GM19193 (cell line): ENCODE data around the gene SHISA9.

Source experiments
- POLR2A ChIP-seq: IDR thresholded peaks from 4 replicates; pipeline ENCODE4 v1.6.1; 2011; ENCODE audit not compliant: insufficient read depth, insufficient read length; ENCODE audit errors: extremely low read depth

SHISA9 gene

DNA sequence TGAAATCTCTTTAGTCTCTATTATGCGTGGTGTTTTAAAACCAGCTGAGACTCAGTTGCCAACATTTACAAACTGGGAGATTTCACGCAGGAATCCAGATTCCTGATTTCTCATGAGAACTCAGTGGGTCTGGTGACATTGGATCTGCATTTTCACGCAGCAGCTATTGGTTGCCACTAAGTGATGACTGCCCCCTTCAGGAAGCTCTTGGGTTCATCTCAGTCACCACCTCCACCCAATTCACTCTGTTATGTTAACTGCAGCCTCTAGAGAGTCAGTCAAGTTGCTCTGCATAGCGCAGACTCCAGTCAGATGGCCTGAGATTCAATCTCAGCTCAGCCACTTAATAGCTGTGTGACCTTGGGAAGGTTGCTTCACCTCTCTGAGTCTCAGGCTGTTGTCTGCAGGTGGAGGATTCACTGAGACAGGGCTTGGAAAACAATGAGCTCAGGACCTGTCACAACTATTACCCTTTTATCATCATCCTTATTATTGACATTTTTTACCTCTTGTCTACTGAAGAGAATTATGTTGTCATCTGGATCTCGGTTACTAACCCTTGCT, 6.4 kb downstream of the SHISA9 start:
- no peak for TF ChIP-seq POLR2A

DNA sequence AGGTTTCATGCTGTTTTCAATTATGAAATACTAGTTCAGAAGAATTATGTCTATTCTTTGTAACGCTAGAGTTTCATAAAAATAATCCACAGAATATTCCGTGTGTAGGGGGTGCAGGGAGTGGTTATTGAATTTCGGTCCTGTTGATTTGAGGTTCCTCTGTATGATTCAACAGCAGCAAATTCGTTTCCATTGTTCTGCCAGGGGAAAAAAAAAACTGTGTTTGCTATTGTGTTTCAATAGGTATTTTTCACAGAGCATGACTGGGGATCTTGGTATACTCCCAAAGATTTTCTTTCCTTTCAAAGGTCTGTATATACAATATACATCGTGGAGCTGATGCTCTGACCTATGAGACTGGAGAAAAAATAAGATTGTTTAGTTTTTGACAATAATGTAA, 15.8 kb downstream of the SHISA9 start:
- TF ChIP-seq POLR2A = no peak

DNA sequence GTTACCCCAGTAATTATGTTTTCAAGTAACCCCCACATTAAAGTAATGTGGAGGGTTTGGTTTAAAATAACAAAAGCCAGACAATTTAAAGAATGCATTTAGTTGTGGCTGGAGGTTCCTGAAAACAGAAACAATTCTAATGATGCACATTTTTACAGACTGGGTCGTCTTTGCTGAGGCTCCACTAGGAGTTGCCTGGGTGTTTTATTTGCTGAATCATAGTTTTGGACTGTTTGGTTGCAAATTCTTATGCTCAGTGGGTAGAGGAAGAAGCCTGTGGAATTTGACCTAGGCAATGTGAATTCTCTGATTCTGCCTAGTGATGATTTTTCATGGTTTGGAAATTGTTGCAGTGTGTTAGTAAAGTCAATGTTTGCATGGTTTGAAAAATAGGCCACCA, 16.3 kb downstream of the SHISA9 start:
- TF ChIP-seq POLR2A = no peak

DNA sequence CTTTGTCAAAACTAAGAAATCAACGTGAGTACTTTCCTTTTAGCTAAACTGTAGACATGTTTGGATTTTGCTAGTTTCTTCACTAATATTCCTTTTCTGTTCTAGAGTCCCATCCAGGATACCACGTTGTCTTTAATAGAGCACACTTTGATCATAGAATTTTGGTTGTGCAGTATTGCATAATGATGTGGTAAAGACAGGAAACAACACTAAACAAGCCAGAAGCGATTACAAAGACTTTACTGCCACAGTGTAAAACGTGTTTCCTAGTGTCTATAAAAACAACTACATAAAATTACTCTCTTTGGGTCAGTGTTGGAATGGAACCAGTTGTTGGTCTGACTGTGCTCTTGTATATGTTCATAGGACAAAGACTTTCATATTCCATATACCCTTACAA, 19.3 kb downstream of the SHISA9 start:
- TF ChIP-seq POLR2A = no peak

DNA sequence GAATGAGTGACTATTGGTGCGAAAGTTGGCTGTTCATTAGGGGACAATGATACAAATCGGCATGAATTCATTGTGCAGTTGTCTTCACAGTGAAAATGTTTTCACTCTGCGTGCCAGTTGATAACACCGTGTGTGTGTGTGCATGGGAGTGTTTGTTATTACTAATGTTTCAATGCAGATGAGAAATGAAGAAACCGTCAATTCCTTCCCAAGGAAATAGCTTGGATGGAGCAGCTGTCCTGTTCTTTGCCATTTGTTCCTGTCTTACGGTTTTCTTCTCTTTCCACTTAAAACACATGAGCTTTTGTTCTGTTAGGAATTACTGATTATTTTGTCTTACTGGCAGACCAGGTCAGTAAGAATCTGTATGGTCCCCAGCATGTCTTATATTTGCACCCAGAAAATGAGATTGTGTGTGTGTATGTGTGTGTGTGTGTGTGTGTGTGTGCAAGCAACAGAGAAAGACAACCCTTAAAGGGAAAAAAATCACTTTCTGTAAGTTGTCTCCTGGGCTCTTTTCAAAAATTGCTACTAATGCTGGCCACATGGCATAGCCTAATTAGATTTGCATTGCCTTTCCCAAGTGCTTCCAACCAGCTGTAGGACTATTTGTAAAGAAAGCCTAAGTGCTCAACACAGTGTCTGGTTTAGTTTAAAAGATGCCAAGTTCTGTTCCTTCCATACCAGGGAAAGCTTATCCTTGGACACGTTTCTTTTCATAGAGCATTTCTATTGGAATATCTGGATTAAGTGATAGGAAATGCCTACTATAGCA, 23.8 kb downstream of the SHISA9 start:
- no peak for TF ChIP-seq POLR2A

DNA sequence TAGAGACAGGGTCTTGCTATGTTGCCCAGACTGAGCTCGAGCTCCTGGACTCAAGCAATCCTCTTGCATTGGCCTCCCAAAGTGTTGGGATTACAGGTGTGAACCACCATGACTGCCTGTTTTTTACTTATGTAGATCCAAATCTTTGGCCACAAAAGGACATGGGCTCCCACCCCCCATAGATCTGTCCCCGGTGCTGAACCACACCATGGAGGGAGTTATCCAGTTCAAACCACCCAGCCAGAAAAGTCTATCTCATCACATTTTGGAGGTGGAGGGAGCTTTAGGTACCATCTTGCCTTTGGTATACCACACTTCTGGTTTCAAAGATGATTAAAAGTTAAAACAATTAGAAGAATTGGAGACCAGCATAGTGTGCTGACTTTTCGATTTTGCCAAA, 26.2 kb downstream of the SHISA9 start:
- no peak for TF ChIP-seq POLR2A

DNA sequence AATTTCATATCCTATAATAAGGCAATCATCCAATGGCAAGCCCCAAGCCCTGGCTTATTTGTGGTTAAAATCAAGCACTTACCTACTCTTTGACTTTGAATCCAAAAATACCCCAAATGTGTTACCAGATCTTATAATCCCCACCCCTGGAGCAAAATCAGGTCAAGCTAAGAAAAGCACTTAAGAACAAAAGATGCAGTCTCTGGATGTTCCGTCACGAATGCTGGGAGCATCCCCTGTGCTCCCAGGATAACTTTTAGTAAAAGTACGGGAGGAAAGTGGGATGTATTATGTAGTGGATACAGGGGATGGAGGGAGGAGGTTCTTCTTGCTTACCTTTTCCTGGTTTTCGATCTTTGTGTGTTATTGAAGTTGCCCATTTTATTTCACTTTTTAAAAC, 29.5 kb downstream of the SHISA9 start:
- TF ChIP-seq POLR2A = no peak

DNA sequence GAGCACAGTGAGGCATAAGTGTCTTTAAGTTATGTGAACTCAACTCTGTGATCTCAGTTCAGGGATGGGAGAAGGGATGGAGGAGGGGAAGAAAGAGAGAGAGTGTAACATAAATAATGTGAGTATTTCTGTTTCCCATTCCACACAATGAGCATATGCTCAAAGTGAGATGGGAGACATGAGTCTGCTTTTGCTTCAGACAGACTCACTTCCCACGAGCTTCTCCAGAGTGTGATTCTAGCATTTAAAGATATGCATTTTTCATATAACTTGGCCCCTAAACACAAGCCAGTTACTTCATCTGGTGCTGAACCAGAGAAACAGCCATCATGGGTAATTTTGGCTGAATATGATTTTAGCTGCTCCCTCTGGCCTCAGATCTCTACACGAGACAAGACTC, 35.0 kb downstream of the SHISA9 start:
- TF ChIP-seq POLR2A = no peak

DNA sequence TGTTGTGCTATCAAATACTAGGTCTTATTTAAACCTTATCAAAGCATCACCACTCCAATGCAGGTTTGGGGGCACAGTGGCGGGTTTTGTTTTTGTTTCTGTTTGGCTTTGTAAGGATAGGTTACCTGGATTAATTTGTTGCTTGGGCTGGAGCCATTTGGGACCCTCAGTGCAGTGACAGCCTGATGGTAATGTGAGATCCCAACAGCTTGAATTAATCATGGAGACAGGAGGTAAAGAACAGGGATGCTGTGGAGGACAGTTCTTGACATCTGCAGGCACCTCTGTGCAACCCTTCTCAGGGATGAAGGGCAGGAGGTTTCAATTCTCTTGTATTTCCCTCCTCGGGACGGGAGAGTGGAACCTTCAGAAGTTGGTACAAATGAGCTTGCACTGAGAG, 40.5 kb downstream of the SHISA9 start:
- TF ChIP-seq POLR2A = no peak

DNA sequence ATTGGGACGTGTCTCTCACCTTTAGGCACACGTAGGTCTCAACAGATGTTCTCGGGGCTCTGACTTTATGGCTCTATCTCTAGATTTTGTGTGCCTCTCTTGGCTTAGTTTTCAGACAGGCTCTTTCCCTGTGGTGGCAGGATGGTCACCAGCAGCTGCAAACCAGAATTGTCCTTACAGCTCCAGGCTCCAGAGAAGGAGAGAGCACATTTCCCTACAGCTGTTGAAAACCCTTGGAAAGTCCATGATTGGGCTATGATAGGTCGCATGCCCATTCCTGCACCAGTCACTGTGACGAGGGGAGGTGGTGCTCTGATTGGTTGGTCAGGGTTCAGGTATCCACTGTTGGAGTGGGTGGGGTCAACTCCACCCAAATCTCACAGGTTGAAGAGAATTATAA, 41.5 kb downstream of the SHISA9 start:
- TF ChIP-seq POLR2A = no peak

DNA sequence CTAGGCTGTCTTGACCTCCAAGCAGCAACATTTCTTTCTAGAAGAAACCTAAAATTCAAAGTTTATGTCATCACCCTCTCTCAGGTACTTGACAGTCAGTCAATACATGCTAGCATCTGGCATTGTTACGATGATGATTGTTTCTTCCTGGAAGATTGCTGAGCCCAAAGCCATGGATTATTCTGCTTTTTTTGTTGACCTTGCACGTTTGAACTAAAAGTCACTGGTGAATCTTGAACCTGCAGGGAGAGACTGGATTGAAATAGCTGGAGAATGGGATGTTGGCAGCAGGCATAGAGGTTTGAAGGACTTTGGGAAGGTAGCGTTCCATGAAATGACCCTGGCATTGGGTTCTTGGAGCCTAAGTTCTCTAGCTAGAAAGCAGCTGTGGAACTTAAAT, 42.9 kb downstream of the SHISA9 start:
- TF ChIP-seq POLR2A = no peak

DNA sequence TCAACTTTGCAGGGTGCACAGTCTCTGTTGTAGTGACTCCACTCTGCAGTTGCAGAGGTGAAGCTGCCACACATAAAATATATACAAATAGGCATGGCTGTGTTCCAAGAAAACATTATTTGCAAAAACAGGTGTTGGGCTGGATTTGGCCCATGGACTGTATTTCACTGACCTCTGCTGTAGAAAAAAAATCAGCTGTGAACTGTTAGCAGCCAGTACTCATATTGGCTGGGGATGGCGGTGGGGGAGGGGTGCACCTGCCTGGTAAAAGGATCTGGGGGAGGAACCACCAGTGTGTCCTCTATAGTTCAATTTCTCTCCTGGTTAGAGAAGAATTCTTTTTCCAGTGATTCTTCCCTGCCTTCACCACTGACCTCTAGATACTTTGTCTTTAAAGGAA, 50.0 kb downstream of the SHISA9 start:
- no peak for TF ChIP-seq POLR2A

DNA sequence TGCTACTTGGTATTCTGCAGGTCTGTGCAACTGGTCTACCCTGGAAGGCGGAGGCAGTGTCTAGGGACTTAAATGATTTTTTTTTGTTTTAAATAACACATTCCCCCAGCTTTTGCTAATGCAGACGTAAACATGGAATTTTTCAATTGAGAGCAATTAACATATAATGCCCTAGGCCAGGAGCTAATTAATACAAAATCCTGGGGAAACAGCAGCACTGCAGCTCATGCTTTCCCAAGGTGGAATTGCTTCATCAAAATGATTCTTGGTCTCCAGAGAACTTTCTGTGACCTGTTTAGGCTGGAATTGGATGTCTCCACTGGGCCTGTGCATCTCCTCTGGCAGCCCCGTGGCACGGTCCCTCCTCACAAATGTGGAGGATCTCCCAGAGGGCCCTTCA, 50.6 kb downstream of the SHISA9 start:
- no peak for TF ChIP-seq POLR2A

DNA sequence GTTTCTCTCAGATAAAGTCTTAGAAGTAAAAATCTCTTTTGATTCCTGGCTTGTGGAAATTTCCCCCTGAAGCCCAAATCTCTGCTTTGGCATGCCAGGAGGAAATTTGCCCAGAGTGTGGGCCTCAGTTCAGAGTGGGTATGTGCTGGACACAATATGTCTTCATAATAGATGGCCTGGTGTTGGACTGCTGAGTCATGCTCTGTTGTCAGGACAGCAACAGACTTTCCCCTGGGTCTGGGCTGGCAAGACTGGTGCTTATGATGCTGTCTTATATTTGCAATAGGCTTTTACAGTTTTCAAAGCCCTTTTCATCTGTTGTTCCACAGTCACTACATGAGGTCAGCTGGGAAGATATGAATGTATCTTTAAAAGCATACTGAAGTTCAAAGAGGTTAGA, 57.0 kb downstream of the SHISA9 start:
- TF ChIP-seq POLR2A = no peak

DNA sequence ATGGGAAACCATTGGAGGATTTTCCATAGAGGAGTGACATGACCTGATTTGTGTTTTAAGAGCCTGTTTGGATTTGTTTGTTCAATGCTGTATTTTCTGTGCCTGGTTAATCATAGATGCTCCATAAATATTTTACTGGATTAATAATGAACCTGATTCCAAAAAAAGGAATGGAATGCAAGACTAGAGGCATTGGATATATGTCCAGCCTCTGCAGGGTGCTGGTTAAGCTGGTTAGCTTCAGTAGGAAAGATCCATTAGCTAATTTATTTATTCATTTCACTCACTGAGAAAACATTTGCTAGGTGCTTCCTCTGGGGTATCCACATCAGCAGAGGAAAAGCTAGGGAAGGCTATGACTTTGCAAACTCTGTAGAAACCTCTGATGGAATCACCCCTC, 57.7 kb downstream of the SHISA9 start:
- TF ChIP-seq POLR2A = no peak

DNA sequence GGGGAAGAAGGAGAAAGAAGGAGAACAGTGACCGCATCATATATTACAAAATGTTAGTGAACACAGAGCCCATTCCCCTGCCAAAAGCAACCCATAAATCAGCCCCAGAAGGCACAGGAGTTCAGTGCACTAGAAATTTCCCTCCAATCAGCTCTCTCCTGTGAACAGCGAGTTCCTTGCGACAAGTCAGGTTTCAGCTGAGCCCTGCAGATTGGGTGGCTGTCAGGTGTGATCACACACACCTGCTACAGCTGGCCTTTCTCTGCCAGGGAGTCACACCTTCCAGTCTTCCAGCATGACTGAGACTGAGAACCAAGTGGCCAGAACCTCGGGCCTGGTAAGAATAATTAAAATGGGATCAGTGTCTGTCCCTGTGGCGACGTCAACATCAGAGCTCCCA, 60.2 kb downstream of the SHISA9 start:
- no peak for TF ChIP-seq POLR2A

DNA sequence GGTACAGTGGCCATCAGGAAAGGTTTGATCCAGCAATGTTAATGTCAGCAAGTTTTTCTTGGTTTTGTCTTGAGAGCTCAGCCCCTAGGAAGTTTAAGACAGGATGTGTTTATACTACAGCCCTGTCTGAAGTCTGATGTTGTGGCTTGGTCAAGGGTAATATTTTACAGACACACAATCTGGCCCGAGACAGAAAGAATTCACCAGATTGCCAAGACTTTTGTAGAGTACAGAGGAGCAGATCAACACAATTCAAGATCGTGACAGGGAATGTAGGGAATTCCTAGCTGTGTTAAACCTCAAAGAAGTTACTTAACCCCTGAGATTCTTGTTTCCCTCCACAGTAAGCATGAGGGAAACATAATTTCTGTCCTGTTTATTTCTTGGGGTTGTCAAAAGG, 63.1 kb downstream of the SHISA9 start:
- no peak for TF ChIP-seq POLR2A
